SK-N-SH (cell line): ENCODE measurements around the gene EWSR1. TPM values are rescaled to one million over a fixed set of nuclear protein-coding genes. Genes with fewer than 3 reads are reported as not detected.

Source experiments
- CTCF ChIA-PET: fragments of 300-600, 350-600 bp; formaldehyde crosslinking; extraction: SDS; loops from one replicate; lab custom pipeline; 2021; lab: Yijun Ruan, JAX
- POLR2A ChIA-PET: fragments of 350-600 bp; sonication (Branson Sonifier 250); formaldehyde crosslinking; extraction: SDS; loops from one replicate; lab custom pipeline; 2020; ENCODE audit warnings: antibody characterized with exemption, inconsistent platforms; lab: Yijun Ruan, JAX
- DNase-seq: peaks from one replicate; pipeline ENCODE4 v3.0.0; 2012
- H2AFZ ChIP-seq: fragments of 200-600 bp; sonication (generic); 2 replicates; pipeline ENCODE4 v1.8.1; 2016; ENCODE audit warnings: antibody characterized with exemption, mild to moderate bottlenecking, low read depth
- H3F3A ChIP-seq: fragments of 200-600 bp; sonication (generic); replicated peaks from 2 replicates; pipeline ENCODE3; 2016; ENCODE audit warnings: antibody characterized with exemption, mild to moderate bottlenecking; ENCODE audit not compliant: insufficient read depth
- H3K27ac ChIP-seq, 2 experiments: fragments of 200-500 bp in 1 of 2; fragments of 200-600 bp in 1 of 2; sonication (Bioruptor generic) in 1 of 2; sonication (generic), shearing (Covaris generic) in 1 of 2; 2 replicates each; pipeline versions ENCODE4 v1.5.1 to v1.6.1; 2014 to 2016; ENCODE audit warnings: low read depth in 2 of 2, inconsistent platforms in 1 of 2, low read length in 1 of 2, mild to moderate bottlenecking in 1 of 2, mixed read lengths in 1 of 2
- H3K27me3 ChIP-seq: fragments of 200-600 bp; sonication (generic), shearing (Covaris generic); 2 replicates; pipeline ENCODE4 v1.6.1; 2016; ENCODE audit warnings: mixed run types; ENCODE audit not compliant: insufficient read depth
- H3K36me3 ChIP-seq, 2 experiments: fragments of 200-500 bp in 1 of 2; fragments of 200-600 bp in 1 of 2; sonication (Bioruptor generic) in 1 of 2; sonication (generic) in 1 of 2; replicated peaks in 1 of 2; 2 replicates each; pipeline versions ENCODE3 to v1.5.1; 2014 to 2016; ENCODE audit warnings: low read length in 1 of 2, mild to moderate bottlenecking in 1 of 2; ENCODE audit not compliant: insufficient read depth in 2 of 2, control insufficient read depth in 1 of 2
- H3K4me1 ChIP-seq, 2 experiments: fragments of 200-500 bp in 1 of 2; fragments of 200-600 bp in 1 of 2; sonication (Bioruptor generic) in 1 of 2; sonication (generic), shearing (Covaris generic) in 1 of 2; 2 replicates each; pipeline versions ENCODE4 v1.5.1 to v1.6.1; 2014 to 2016; ENCODE audit warnings: low read depth in 1 of 2, low read length in 1 of 2, mixed run types in 1 of 2; ENCODE audit not compliant: insufficient read depth in 2 of 2, control insufficient read depth in 1 of 2
- H3K4me2 ChIP-seq: fragments of 200-600 bp; sonication (generic), shearing (Covaris generic); 2 replicates; pipeline ENCODE4 v1.6.1; 2017; ENCODE audit warnings: mixed run types
- H3K4me3 ChIP-seq, 2 experiments: fragments of 200-500 bp in 1 of 2; fragments of 200-600 bp in 1 of 2; sonication (Bioruptor generic) in 1 of 2; sonication (generic), shearing (Covaris generic) in 1 of 2; 2 replicates each; pipeline versions ENCODE4 v1.5.1 to v1.8.1; 2014 to 2016; ENCODE audit warnings: low read depth in 2 of 2, inconsistent platforms in 1 of 2, low read length in 1 of 2, mild to moderate bottlenecking in 1 of 2, mixed read lengths in 1 of 2, moderate library complexity in 1 of 2
- H3K79me2 ChIP-seq: fragments of 200-600 bp; sonication (generic); 2 replicates; pipeline ENCODE4 v1.8.1; 2017; ENCODE audit warnings: mild to moderate bottlenecking; ENCODE audit not compliant: insufficient read depth
- H3K9ac ChIP-seq: fragments of 200-600 bp; sonication (generic); 2 replicates; pipeline ENCODE4 v1.6.1; 2017; ENCODE audit warnings: mixed run types
- H3K9me2 ChIP-seq: fragments of 200-600 bp; sonication (generic); 2 replicates; pipeline ENCODE4 v1.6.1; 2017; ENCODE audit warnings: mixed run types
- H3K9me3 ChIP-seq: fragments of 200-600 bp; sonication (generic); 2 replicates; pipeline ENCODE4 v1.6.1; 2017; ENCODE audit warnings: mixed run types, mild to moderate bottlenecking, moderate library complexity
- H4K20me1 ChIP-seq: fragments of 200-600 bp; sonication (generic); 2 replicates; pipeline ENCODE4 v1.6.1; 2017; ENCODE audit warnings: mild to moderate bottlenecking, mixed run types; ENCODE audit not compliant: insufficient read depth
- ELF1 ChIP-seq: IDR thresholded peaks from 2 replicates; pipeline ENCODE4 v1.4.0; 2012
- FOXM1 ChIP-seq: IDR thresholded peaks from 2 replicates; pipeline ENCODE4 v1.4.0; 2012; ENCODE audit warnings: low read depth, mild to moderate bottlenecking
- JUND ChIP-seq: IDR thresholded peaks from 2 replicates; pipeline ENCODE4 v1.4.0; 2012
- MEF2A ChIP-seq: IDR thresholded peaks from 2 replicates; pipeline ENCODE4 v1.4.0; 2012; ENCODE audit warnings: low read depth, borderline replicate concordance
- MXI1 ChIP-seq: IDR thresholded peaks from 2 replicates; pipeline ENCODE4 v1.6.1; 2012; ENCODE audit warnings: mild to moderate bottlenecking, low read depth, low read length, improper control_type of control experiment
- NFIC ChIP-seq: IDR thresholded peaks from 2 replicates; pipeline ENCODE4 v1.4.0; 2012; ENCODE audit warnings: borderline replicate concordance
- NRF1 ChIP-seq: IDR thresholded peaks from 2 replicates; pipeline ENCODE4 v1.6.1; 2012; ENCODE audit warnings: low read depth, mild to moderate bottlenecking, low read length
- POLR2AphosphoS5 ChIP-seq: IDR thresholded peaks from 2 replicates; pipeline ENCODE4 v1.6.1; 2012; ENCODE audit warnings: low read depth, low read length
- RFX5 ChIP-seq: IDR thresholded peaks from 2 replicates; pipeline ENCODE4 v1.6.1; 2012; ENCODE audit warnings: mild to moderate bottlenecking, improper control_type of control experiment, low read length
- TAF1 ChIP-seq: IDR thresholded peaks from 2 replicates; pipeline ENCODE4 v1.6.1; 2012; ENCODE audit warnings: low read depth, mild to moderate bottlenecking, low read length, moderate library complexity, borderline replicate concordance
- USF2 ChIP-seq: fragments of 150-350 bp; IDR thresholded peaks from 2 replicates; pipeline ENCODE4 v1.6.1; 2017; ENCODE audit warnings: antibody characterized with exemption, low read length, low read depth, borderline replicate concordance
- YY1 ChIP-seq: IDR thresholded peaks from 2 replicates; pipeline ENCODE4 v1.4.0; 2012; ENCODE audit warnings: low read depth, mild to moderate bottlenecking
- WGBS: methylation state at CpG from one replicate; pipeline ENCODE4 v1.1.6; 2017; ENCODE audit warnings: low lambda C conversion rate; 5-methylcytosine and 5-hydroxymethylcytosine counted together
- polyA plus RNA-seq, 3 experiments: library from polyadenylated mRNA; depleted of rRNA; stranded (reverse); fragments of >200 nt; gene quantifications; 2 replicates each; pipeline ENCODE4 v1.2.3, GENCODE V29; 2012
- TF ChIP-seq, protein P1 (sequence below): IDR thresholded peaks from 2 replicates; pipeline ENCODE4 v1.6.1; 2012; ENCODE audit warnings: mild to moderate bottlenecking, low read depth, low read length, moderate library complexity
- TF ChIP-seq, protein P2 (sequence below): fragments of 150-350 bp; IDR thresholded peaks from 2 replicates; pipeline ENCODE4 v1.6.1; 2016; ENCODE audit warnings: mild to moderate bottlenecking, low read depth, low read length
- TF ChIP-seq, protein P3 (sequence below): IDR thresholded peaks from 2 replicates; pipeline ENCODE4 v1.4.0; 2012; ENCODE audit warnings: low read depth, borderline replicate concordance

Gene EWSR1
- polyA plus RNA-seq, 1 of the 3 experiments (the other 2 are of a cell fraction), result 173 TPM

DNA sequence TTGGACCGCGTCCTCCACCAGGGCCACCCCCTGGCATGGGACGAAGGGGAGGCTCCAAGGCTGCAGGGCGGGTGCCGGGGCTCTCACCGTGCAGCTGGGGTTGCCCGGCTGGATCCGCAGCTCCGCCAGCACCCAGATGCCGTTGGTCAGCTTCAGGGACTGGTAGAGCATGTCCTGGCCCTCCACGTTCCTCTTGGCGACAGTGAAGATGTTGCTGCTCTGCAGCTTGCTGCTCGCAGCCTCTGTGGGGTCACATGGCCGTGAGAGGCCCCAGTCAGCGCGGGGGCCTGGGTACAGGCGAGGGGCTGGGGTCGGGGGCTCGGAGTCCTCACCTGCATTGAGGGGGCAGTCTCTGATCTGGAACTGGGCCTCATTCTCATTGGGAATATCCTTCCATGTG lies 62.2 kb downstream of the EWSR1 start (continued):
- TF ChIP-seq FOXM1 (no peak), POLR2AphosphoS5 (no peak)

GRCh38 chr22:29330753-29331152 lies 62.7 kb downstream of the EWSR1 start:
- Histone ChIP-seq H3K9ac (no peak overlapping the region), H3K4me2 (no peak overlapping the region), H3K9me3 (no peaks in the 10 kb centered on the region), H3K79me2 (no peaks in the 10 kb centered on the region), H2AFZ (no peak overlapping the region), H3K4me3 (no peak overlapping the region), H3K27me3 (no peaks in the 10 kb centered on the region), H4K20me1 (no peaks in the 10 kb centered on the region), H3K9me2 (no peaks in the 10 kb centered on the region), H3F3A (no peaks in the 10 kb centered on the region), H3K4me1 (peaks cover 0 to 18% of the 10 kb centered on the region in 2 experiments; a peak in 1 of 4 replicates), H3K36me3 (peaks cover 0 to 65% of the 10 kb centered on the region in 2 experiments), H3K27ac (no peak overlapping the region; a peak in 1 of 4 replicates)
- no peak for TF ChIP-seq JUND
- no peak for TF ChIP-seq TAF1
- TF ChIP-seq USF2, result no peak
- no peak for TF ChIP-seq RFX5
- TF ChIP-seq MEF2A, result no peak
- TF ChIP-seq NFIC, result no peak
- TF ChIP-seq, protein P1, sequence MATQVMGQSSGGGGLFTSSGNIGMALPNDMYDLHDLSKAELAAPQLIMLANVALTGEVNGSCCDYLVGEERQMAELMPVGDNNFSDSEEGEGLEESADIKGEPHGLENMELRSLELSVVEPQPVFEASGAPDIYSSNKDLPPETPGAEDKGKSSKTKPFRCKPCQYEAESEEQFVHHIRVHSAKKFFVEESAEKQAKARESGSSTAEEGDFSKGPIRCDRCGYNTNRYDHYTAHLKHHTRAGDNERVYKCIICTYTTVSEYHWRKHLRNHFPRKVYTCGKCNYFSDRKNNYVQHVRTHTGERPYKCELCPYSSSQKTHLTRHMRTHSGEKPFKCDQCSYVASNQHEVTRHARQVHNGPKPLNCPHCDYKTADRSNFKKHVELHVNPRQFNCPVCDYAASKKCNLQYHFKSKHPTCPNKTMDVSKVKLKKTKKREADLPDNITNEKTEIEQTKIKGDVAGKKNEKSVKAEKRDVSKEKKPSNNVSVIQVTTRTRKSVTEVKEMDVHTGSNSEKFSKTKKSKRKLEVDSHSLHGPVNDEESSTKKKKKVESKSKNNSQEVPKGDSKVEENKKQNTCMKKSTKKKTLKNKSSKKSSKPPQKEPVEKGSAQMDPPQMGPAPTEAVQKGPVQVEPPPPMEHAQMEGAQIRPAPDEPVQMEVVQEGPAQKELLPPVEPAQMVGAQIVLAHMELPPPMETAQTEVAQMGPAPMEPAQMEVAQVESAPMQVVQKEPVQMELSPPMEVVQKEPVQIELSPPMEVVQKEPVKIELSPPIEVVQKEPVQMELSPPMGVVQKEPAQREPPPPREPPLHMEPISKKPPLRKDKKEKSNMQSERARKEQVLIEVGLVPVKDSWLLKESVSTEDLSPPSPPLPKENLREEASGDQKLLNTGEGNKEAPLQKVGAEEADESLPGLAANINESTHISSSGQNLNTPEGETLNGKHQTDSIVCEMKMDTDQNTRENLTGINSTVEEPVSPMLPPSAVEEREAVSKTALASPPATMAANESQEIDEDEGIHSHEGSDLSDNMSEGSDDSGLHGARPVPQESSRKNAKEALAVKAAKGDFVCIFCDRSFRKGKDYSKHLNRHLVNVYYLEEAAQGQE, result no peak
- TF ChIP-seq, protein P2, sequence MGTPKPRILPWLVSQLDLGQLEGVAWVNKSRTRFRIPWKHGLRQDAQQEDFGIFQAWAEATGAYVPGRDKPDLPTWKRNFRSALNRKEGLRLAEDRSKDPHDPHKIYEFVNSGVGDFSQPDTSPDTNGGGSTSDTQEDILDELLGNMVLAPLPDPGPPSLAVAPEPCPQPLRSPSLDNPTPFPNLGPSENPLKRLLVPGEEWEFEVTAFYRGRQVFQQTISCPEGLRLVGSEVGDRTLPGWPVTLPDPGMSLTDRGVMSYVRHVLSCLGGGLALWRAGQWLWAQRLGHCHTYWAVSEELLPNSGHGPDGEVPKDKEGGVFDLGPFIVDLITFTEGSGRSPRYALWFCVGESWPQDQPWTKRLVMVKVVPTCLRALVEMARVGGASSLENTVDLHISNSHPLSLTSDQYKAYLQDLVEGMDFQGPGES, result no peak
- TF ChIP-seq, protein P3, sequence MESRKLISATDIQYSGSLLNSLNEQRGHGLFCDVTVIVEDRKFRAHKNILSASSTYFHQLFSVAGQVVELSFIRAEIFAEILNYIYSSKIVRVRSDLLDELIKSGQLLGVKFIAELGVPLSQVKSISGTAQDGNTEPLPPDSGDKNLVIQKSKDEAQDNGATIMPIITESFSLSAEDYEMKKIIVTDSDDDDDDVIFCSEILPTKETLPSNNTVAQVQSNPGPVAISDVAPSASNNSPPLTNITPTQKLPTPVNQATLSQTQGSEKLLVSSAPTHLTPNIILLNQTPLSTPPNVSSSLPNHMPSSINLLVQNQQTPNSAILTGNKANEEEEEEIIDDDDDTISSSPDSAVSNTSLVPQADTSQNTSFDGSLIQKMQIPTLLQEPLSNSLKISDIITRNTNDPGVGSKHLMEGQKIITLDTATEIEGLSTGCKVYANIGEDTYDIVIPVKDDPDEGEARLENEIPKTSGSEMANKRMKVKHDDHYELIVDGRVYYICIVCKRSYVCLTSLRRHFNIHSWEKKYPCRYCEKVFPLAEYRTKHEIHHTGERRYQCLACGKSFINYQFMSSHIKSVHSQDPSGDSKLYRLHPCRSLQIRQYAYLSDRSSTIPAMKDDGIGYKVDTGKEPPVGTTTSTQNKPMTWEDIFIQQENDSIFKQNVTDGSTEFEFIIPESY, result no peak
- TF ChIP-seq NRF1, result no peak
- no peak for TF ChIP-seq POLR2AphosphoS5
- TF ChIP-seq MXI1, result no peak
- TF ChIP-seq ELF1, result no peak
- TF ChIP-seq YY1, result no peak
- ChIA-PET POLR2A (no interaction called here), CTCF (no interaction called here)
- WGBS, result 91% methylated on average over 9 of the region's 9 CpGs
- no peak for DNase-seq
